ENCODE results near the gene NAA15.
"Not testable (repeated sequence)": the region's sequence is repeated elsewhere in the genome, so short reads cannot be mapped to it uniquely, and the experiment has no call there.

Gene NAA15

GRCh38 chr4:139443661-139444060 lies 142.4 kb downstream of the NAA15 start:
- Histone ChIP-seq H3K36me3 (ENCODE audit: control insufficient read depth, insufficient read depth, low read length) (no peaks in the 10 kb centered on the region), H3K4me1 (ENCODE audit: control insufficient read depth, insufficient read depth, low read length) (no peaks in the 10 kb centered on the region), H3K9me3 (ENCODE audit: control insufficient read depth, low read length) (no peaks in the 10 kb centered on the region), H3K4me3 (ENCODE audit: low read length) (no peak overlapping the region), H3K9ac (ENCODE audit: low read length) (no peak overlapping the region), H3K27me3 (ENCODE audit: control insufficient read depth, insufficient read depth, low read length) (no peaks in the 10 kb centered on the region)

GRCh38 chr4:139444881-139445280 lies 143.6 kb downstream of the NAA15 start:
- H3K9me3 ChIP-seq (ENCODE audit: control insufficient read depth, low read length); H3K4me3 ChIP-seq (ENCODE audit: low read length): not testable (repeated sequence)

GRCh38 chr4:139447078-139447477 lies 145.8 kb downstream of the NAA15 start:
- H3K36me3 ChIP-seq (ENCODE audit: control insufficient read depth, insufficient read depth, low read length); H3K4me1 ChIP-seq (ENCODE audit: control insufficient read depth, insufficient read depth, low read length); H3K9me3 ChIP-seq (ENCODE audit: control insufficient read depth, low read length); H3K4me3 ChIP-seq (ENCODE audit: low read length); H3K27me3 ChIP-seq (ENCODE audit: control insufficient read depth, insufficient read depth, low read length); H3K9ac ChIP-seq (ENCODE audit: low read length): not testable (repeated sequence)

More at GRCh38 chr4:139444881-139445280, 143.6 kb downstream of the NAA15 start:
- H3K36me3 ChIP-seq (ENCODE audit: control insufficient read depth, insufficient read depth, low read length); H3K9ac ChIP-seq (ENCODE audit: low read length); H3K27me3 ChIP-seq (ENCODE audit: control insufficient read depth, insufficient read depth, low read length); H3K4me1 ChIP-seq (ENCODE audit: control insufficient read depth, insufficient read depth, low read length): not testable (repeated sequence)

- H3K9ac ChIP-seq (ENCODE audit: low read length) = no peak overlapping the region
- H3K4me1 ChIP-seq (ENCODE audit: control insufficient read depth, insufficient read depth, low read length) = peaks cover 7% of the 10 kb centered on the region
- no peak overlapping the region for H3K4me3 ChIP-seq (ENCODE audit: low read length)
- no peaks in the 10 kb centered on the region for H3K27me3 ChIP-seq (ENCODE audit: control insufficient read depth, insufficient read depth, low read length)
- no peaks in the 10 kb centered on the region for H3K36me3 ChIP-seq (ENCODE audit: control insufficient read depth, insufficient read depth, low read length)
- no peaks in the 10 kb centered on the region for H3K9me3 ChIP-seq (ENCODE audit: control insufficient read depth, low read length)
These were observed 149.3 kb downstream of the NAA15 start for GRCh38 chr4:139450586-139450985.

- Histone ChIP-seq H3K36me3 (ENCODE audit: control insufficient read depth, insufficient read depth, low read length) (no peaks in the 10 kb centered on the region), H3K27me3 (ENCODE audit: control insufficient read depth, insufficient read depth, low read length) (no peaks in the 10 kb centered on the region), H3K9me3 (ENCODE audit: control insufficient read depth, low read length) (no peaks in the 10 kb centered on the region), H3K4me1 (ENCODE audit: control insufficient read depth, insufficient read depth, low read length) (peaks cover 20% of the 10 kb centered on the region), H3K9ac (ENCODE audit: low read length) (peak overlapping the region; percentile 92), H3K4me3 (ENCODE audit: low read length) (no peak overlapping the region)
These were observed 150.7 kb downstream of the NAA15 start for GRCh38 chr4:139451997-139452396.

GRCh38 chr4:139453041-139453370 lies 151.7 kb downstream of the NAA15 start:
- no peaks in the 10 kb centered on the region for H3K9me3 ChIP-seq (ENCODE audit: control insufficient read depth, low read length)
- H3K4me3 ChIP-seq (ENCODE audit: low read length) = peak overlapping the region; percentile 94
- H3K9ac ChIP-seq (ENCODE audit: low read length) = peak overlapping the region; percentile 92
- peaks cover 25% of the 10 kb centered on the region for H3K4me1 ChIP-seq (ENCODE audit: control insufficient read depth, insufficient read depth, low read length)
- H3K27me3 ChIP-seq (ENCODE audit: control insufficient read depth, insufficient read depth, low read length) = no peaks in the 10 kb centered on the region
- no peaks in the 10 kb centered on the region for H3K36me3 ChIP-seq (ENCODE audit: control insufficient read depth, insufficient read depth, low read length)

GRCh38 chr4:139453371-139454110 lies 152.2 kb downstream of the NAA15 start:
- no peaks in the 10 kb centered on the region for H3K27me3 ChIP-seq (ENCODE audit: control insufficient read depth, insufficient read depth, low read length)
- peak overlapping the region; percentile 94 for H3K4me3 ChIP-seq (ENCODE audit: low read length)
- peaks cover 30% of the 10 kb centered on the region for H3K4me1 ChIP-seq (ENCODE audit: control insufficient read depth, insufficient read depth, low read length)
- H3K9me3 ChIP-seq (ENCODE audit: control insufficient read depth, low read length) = no peaks in the 10 kb centered on the region
- peak overlapping the region; percentile 92 for H3K9ac ChIP-seq (ENCODE audit: low read length)
- no peaks in the 10 kb centered on the region for H3K36me3 ChIP-seq (ENCODE audit: control insufficient read depth, insufficient read depth, low read length)

GRCh38 chr4:139454111-139455045 lies 153.1 kb downstream of the NAA15 start, which contains the start of gene RAB33B:
TSS of gene RAB33B (plus strand) at chr4:139454121. CDS start at chr4:139454196, 75 bp downstream.
- Histone ChIP-seq H3K4me1 (ENCODE audit: control insufficient read depth, insufficient read depth, low read length) (peaks cover 33% of the 10 kb centered on the region), H3K4me3 (ENCODE audit: low read length) (peak within 1 kb of the TSS; percentile 94), H3K27me3 (ENCODE audit: control insufficient read depth, insufficient read depth, low read length) (no peaks in the 10 kb centered on the region), H3K9me3 (ENCODE audit: control insufficient read depth, low read length) (no peaks in the 10 kb centered on the region), H3K36me3 (ENCODE audit: control insufficient read depth, insufficient read depth, low read length) (no peaks in the 10 kb centered on the region), H3K9ac (ENCODE audit: low read length) (peak within 1 kb of the TSS; percentile 92)

GRCh38 chr4:139455126-139455538 lies 153.8 kb downstream of the NAA15 start:
- Histone ChIP-seq H3K4me1 (ENCODE audit: control insufficient read depth, insufficient read depth, low read length) (peaks cover 33% of the 10 kb centered on the region), H3K27me3 (ENCODE audit: control insufficient read depth, insufficient read depth, low read length) (no peaks in the 10 kb centered on the region), H3K4me3 (ENCODE audit: low read length) (peak overlapping the region; percentile 94), H3K9me3 (ENCODE audit: control insufficient read depth, low read length) (no peaks in the 10 kb centered on the region), H3K36me3 (ENCODE audit: control insufficient read depth, insufficient read depth, low read length) (no peaks in the 10 kb centered on the region), H3K9ac (ENCODE audit: low read length) (peak overlapping the region; percentile 92)

- H3K9ac ChIP-seq (ENCODE audit: low read length) = no peak overlapping the region
These were observed 156.0 kb downstream of the NAA15 start for GRCh38 chr4:139457318-139457717.

GRCh38 chr4:139458543-139458942 lies 157.2 kb downstream of the NAA15 start:
- H3K27me3 ChIP-seq (ENCODE audit: control insufficient read depth, insufficient read depth, low read length) = no peaks in the 10 kb centered on the region
- H3K36me3 ChIP-seq (ENCODE audit: control insufficient read depth, insufficient read depth, low read length) = no peaks in the 10 kb centered on the region
- H3K9ac ChIP-seq (ENCODE audit: low read length) = no peak overlapping the region
- peaks cover 38% of the 10 kb centered on the region for H3K4me1 ChIP-seq (ENCODE audit: control insufficient read depth, insufficient read depth, low read length)
- H3K4me3 ChIP-seq (ENCODE audit: low read length) = no peak overlapping the region
- H3K9me3 ChIP-seq (ENCODE audit: control insufficient read depth, low read length) = no peaks in the 10 kb centered on the region

More at GRCh38 chr4:139457318-139457717, 156.0 kb downstream of the NAA15 start:
- no peak overlapping the region for H3K4me3 ChIP-seq (ENCODE audit: low read length)
- no peaks in the 10 kb centered on the region for H3K36me3 ChIP-seq (ENCODE audit: control insufficient read depth, insufficient read depth, low read length)
- peaks cover 38% of the 10 kb centered on the region for H3K4me1 ChIP-seq (ENCODE audit: control insufficient read depth, insufficient read depth, low read length)
- no peaks in the 10 kb centered on the region for H3K9me3 ChIP-seq (ENCODE audit: control insufficient read depth, low read length)
- H3K27me3 ChIP-seq (ENCODE audit: control insufficient read depth, insufficient read depth, low read length) = no peaks in the 10 kb centered on the region

GRCh38 chr4:139458999-139459398 lies 157.7 kb downstream of the NAA15 start:
- Histone ChIP-seq H3K36me3 (ENCODE audit: control insufficient read depth, insufficient read depth, low read length) (no peaks in the 10 kb centered on the region), H3K9me3 (ENCODE audit: control insufficient read depth, low read length) (no peaks in the 10 kb centered on the region), H3K4me1 (ENCODE audit: control insufficient read depth, insufficient read depth, low read length) (peaks cover 38% of the 10 kb centered on the region), H3K4me3 (ENCODE audit: low read length) (no peak overlapping the region), H3K9ac (ENCODE audit: low read length) (no peak overlapping the region), H3K27me3 (ENCODE audit: control insufficient read depth, insufficient read depth, low read length) (no peaks in the 10 kb centered on the region)

Data from mucosa of stomach (tissue), 1 donor.